DMS79 (cell line): Measurements from ENCODE around the gene CLDN11.
A peak's percentile ranks its signal among the peaks of the same experiment; 100 is the strongest.

Experiments
- DNase-seq: peaks from one replicate; lab custom pipeline; 2025; lab: John Stamatoyannopoulos, UW

Gene CLDN11

DNA sequence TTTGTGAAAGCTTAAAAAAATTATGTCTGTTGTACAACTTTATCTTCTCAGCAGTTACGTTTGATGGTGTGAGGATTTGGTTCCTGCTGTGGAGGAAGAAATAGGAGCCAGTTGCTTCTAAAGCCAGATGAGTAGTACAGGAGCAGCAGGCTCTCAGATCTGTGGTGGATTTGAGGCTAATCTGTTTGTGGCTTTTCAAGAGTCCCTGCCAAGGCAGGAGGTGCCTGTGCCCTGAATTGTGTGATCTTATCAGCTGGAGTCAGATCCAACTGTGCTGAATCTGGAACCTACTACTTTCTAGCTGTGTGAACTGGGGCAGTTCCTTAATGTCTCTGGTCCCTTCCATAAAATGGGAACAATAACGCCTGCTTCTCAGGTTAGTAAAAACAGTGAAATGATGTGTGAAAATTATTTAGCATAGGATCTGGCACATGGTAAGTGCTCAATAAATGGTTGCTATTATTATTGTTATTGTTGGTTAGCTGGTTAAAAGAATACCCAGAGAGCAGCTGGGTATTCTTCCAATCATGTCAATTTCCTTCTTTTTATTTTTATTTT is 7.7 kb downstream of the CLDN11 start:
- no peak for DNase-seq

DNA sequence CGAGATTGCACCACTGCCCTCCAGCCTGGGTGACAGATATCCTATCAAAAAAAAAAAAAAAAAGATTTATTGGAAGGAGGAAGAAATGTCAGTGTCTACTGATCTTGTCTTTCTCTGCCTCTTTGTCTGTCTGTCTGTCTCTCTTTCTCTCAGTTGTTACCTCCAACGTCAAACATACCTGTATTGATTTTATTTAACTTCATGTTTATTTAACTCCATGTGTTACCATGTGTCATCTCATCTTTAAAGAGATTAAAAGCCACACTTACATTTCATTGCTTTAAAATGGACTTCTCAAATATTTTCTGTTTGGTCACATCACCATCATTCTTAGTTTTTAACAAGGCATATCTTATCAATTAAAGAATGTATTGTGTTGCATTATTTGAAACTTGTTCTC is 9.4 kb downstream of the CLDN11 start:
- no peak for DNase-seq

- DNase-seq, result no peak
Observed at GRCh38 chr3:170429050-170429449, 10.4 kb downstream of the CLDN11 start.

- DNase-seq, result no peak
Observed at GRCh38 chr3:170431054-170431453, 12.4 kb downstream of the CLDN11 start.

GRCh38 chr3:170432416-170432815 is 13.7 kb downstream of the CLDN11 start:
- DNase-seq, result no peak

DNA sequence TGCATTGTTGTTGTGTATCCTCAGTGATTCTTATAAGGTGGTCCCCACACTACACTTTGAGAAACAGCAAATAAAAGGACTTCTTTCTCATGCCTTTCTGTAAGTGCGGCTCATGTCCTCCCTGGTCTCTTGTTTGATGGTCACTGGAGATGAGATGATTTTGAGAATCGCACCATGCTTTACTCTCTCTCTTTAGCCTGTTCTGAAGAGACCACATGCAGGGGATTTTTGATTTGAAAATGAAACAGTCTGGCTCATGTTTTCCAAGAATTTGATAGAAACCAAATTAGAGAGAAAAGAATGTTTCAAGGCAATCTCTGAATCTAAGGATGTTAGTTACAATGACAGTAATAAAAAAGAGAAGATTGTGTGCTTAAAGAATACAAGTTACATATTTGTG is 18.0 kb downstream of the CLDN11 start:
- DNase-seq, result no peak

DNA sequence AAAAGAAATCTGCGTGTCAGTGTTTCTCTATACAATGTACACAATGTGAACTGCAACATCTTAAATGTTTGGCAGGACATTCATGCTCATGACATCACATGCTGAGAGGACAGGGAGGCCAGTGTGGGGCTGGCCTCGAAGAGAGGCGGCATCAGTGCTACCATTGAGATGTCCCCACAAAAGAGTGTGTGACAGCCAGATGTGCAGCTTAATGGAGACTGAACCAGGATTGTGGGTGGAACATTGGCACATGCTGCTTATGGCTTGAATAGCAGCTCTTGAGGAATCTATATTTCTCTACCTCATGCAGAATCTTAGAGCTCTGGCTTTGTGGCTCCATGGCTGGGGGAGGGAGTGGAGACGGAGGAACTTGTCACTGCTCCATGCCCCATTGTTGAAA is 18.5 kb downstream of the CLDN11 start:
- DNase-seq, result no peak

DNA sequence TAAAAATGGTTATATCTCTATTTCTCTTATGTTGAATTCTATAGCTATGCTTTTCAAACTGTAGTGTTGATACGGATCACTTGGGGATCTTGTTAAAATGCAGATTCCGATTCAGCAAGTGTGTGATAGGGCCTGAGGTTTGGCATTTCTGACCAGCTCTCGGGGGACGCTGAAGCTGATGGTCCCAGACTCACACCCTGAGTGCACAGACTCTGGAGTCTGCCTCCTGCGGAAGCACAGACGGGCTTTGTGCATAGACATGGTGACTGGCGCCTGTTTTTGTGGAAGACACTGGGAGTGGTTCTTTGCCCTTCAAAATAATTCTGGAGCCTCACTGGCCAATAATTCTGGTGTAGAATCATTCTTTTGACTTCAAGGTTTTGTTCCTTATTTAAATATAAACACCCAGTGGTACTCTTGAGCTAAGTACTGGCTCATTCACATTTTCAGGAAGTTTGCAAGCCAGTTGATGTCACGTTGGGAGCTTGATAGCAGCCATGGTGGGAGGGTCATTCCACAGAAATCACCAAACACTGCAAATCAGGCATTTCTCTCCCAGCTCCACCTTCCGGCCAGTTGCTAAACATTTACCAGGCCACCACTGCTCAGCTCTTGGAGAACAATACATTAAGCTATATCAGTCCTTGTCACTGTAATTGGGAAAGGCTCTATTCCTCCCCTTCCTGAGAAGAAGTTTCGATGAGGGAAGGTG is 19.2 kb downstream of the CLDN11 start:
- no peak for DNase-seq

DNA sequence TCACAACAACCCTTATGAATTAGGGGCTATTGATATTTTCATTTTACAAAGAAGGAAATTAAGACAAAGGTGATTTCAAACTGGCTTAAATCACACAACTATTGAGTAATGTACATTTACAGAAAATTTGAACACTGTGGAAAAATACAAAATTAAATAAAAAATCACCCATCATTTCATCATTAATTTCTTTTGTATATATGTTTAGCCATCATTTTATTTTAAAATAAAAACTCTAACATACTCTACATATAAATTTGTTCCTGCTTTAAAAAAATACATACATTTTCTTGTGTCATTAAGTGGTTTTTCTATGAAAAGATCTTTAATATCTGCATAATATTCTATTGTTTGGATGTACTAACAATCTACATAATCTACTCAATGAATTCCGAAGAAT is 20.2 kb downstream of the CLDN11 start:
- no peak for DNase-seq

GRCh38 chr3:170440344-170440743 is 21.7 kb downstream of the CLDN11 start:
- DNase-seq, result no peak

GRCh38 chr3:170441412-170441811 is 22.7 kb downstream of the CLDN11 start:
- DNase-seq, result no peak

- no peak for DNase-seq
Observed at GRCh38 chr3:170442947-170443346, 24.3 kb downstream of the CLDN11 start.

- no peak for DNase-seq
Observed at GRCh38 chr3:170443457-170443856, 24.8 kb downstream of the CLDN11 start.

- no peak for DNase-seq
Observed at GRCh38 chr3:170448584-170448983, 29.9 kb downstream of the CLDN11 start.

GRCh38 chr3:170450039-170450438 is 31.4 kb downstream of the CLDN11 start:
- no peak for DNase-seq

GRCh38 chr3:170454509-170454908 is 35.8 kb downstream of the CLDN11 start:
- no peak for DNase-seq

DNA sequence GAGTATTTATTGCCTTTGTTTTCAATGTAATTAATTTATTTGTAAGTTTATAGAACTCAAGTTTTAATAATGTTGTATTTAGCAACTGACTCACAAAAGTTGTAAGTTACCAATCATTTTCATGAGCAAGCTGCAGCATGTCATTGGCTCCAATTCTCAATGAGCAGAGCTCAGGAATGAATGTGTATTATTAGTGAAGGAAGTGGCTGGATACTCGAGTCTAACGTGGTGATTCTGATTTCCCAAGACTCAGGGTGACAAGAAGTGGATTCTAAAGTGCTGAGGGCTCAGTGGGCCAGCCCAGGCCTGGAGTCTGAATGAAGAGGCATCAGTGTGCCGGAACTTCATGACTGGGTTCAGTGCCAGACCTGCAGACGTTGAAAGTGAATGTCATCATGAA is 39.6 kb downstream of the CLDN11 start:
- no peak for DNase-seq

GRCh38 chr3:170463011-170463410 is 44.3 kb downstream of the CLDN11 start:
- DNase-seq, result no peak

- DNase-seq, result no peak
Observed at GRCh38 chr3:170465955-170466354, 47.3 kb downstream of the CLDN11 start.

- DNase-seq, result no peak
Observed at GRCh38 chr3:170467007-170467406, 48.3 kb downstream of the CLDN11 start.

GRCh38 chr3:170467571-170468147 is 49.0 kb downstream of the CLDN11 start:
- DNase-seq, result no peak

GRCh38 chr3:170469151-170470062 is 50.7 kb downstream of the CLDN11 start:
- DNase-seq, result peak; percentile 83
